Retinal pigment epithelial cell (primary cell): ENCODE results near the gene CMIP.
"Not testable (repeated sequence)": the region's sequence is repeated elsewhere in the genome, so short reads cannot be mapped to it uniquely, and the experiment has no call there.

Experiments used
- DNase-seq: peaks from one replicate; pipeline ENCODE4 v3.0.0-alpha.2; 2010; ENCODE audit warnings: low read depth
- H3K4me3 ChIP-seq: 2 replicates; pipeline ENCODE4 v1.5.1; 2011; ENCODE audit warnings: mild to moderate bottlenecking, low read length, control low read depth, moderate library complexity
- TF ChIP-seq, protein P1 (sequence below): conservative IDR thresholded peaks from 2 replicates; pipeline ENCODE4 v1.5.1; 2011; ENCODE audit warnings: low read depth, low read length, control low read depth, inconsistent platforms

Gene CMIP

GRCh38 chr16:81413245-81413990 lies 31.2 kb upstream of the CMIP start:
- DNase-seq, result no peak
- no peak overlapping the region for H3K4me3 ChIP-seq
- TF ChIP-seq, protein P1, sequence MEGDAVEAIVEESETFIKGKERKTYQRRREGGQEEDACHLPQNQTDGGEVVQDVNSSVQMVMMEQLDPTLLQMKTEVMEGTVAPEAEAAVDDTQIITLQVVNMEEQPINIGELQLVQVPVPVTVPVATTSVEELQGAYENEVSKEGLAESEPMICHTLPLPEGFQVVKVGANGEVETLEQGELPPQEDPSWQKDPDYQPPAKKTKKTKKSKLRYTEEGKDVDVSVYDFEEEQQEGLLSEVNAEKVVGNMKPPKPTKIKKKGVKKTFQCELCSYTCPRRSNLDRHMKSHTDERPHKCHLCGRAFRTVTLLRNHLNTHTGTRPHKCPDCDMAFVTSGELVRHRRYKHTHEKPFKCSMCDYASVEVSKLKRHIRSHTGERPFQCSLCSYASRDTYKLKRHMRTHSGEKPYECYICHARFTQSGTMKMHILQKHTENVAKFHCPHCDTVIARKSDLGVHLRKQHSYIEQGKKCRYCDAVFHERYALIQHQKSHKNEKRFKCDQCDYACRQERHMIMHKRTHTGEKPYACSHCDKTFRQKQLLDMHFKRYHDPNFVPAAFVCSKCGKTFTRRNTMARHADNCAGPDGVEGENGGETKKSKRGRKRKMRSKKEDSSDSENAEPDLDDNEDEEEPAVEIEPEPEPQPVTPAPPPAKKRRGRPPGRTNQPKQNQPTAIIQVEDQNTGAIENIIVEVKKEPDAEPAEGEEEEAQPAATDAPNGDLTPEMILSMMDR, result no peak

DNA sequence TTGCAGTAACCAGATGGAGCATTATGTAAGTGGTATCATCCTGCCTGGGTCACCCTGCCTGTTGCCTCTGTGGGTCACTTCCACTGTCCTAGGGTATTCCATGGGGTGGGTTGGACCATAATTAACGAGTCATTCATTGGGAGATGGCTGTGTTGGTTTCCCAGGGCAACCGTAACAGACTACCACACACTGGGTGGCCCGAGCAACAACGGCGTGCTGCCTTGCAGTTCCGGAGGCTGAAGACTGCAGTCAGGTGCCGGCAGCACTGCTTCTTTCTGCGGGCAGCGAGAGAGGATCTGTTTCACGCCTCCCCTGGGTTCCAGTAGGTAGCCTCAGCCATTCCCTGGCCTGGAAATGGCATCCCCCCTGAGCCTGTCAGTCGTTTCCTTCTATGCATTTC lies 28.9 kb upstream of the CMIP start:
- no peak for DNase-seq
- H3K4me3 ChIP-seq, result no peak overlapping the region
- TF ChIP-seq, protein P1, result no peak

- no peak overlapping the region for H3K4me3 ChIP-seq
- no peak for DNase-seq
- TF ChIP-seq, protein P1, result no peak
Observed at GRCh38 chr16:81416749-81417148, 27.9 kb upstream of the CMIP start.

DNA sequence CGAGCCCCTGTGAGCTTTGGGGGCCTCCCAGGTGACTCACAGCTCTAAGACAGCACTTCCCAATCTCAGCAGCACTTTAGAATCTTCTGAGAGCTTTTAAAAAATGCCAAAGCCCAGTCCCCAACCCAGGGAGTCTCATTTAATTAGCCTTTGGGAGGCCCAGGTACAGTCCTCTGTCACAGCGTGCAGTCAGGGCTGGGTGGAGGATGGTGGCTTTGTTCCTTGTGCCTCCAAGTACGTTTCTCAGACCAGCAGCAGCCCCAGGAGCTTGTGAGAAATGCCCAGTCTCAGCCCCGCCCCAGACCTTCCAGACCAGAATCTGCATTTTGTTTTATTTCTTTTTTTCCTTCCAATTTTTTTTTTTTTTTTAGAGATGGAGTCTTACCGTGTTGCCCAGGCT lies 27.4 kb upstream of the CMIP start:
- no peak for DNase-seq
- TF ChIP-seq, protein P1, result no peak
- no peak overlapping the region for H3K4me3 ChIP-seq

DNA sequence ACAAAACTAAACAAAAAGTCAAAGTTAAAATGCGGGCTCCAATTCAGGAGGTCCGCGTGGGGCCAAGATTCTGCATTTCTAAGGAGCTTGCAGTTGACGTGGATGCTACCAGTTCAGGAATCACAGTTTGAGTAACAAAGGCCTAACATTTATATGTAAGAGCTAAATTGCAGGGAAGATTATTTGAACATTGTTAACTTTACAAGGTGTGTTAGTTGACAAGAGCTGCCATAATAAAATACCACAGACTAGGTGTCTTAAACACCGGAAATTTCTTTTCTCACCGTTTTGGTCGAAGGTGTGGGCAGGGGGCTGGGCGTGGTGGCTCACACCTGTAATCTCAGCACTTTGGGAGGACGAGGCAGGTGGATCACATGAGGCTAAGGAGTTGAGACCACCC lies 24.8 kb upstream of the CMIP start:
- H3K4me3 ChIP-seq, result no peak overlapping the region
- no peak for DNase-seq
- TF ChIP-seq, protein P1, result no peak

DNA sequence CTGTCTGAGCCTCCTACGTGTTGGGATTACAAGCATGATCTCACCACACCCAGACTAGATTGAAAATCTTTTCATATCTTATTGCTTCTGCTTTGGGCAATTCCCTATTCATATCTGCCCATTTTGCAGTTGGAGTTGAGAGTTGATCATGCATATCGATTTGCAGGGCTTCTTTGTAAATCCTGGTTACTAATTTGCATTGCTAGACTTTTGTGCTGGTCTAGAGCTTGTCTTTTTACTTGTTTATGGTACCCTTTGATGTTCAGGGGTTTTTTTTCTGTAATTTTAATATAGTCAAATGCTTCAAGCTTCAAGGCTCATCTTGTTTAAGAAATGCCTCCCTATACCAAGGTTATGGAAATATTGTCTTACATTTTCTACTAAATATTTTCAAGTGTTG lies 23.5 kb upstream of the CMIP start:
- TF ChIP-seq, protein P1, result no peak
- no peak overlapping the region for H3K4me3 ChIP-seq
- no peak for DNase-seq

- no peak for DNase-seq
- TF ChIP-seq, protein P1, result no peak
- no peak overlapping the region for H3K4me3 ChIP-seq
Observed at GRCh38 chr16:81421536-81421935, 23.1 kb upstream of the CMIP start.

DNA sequence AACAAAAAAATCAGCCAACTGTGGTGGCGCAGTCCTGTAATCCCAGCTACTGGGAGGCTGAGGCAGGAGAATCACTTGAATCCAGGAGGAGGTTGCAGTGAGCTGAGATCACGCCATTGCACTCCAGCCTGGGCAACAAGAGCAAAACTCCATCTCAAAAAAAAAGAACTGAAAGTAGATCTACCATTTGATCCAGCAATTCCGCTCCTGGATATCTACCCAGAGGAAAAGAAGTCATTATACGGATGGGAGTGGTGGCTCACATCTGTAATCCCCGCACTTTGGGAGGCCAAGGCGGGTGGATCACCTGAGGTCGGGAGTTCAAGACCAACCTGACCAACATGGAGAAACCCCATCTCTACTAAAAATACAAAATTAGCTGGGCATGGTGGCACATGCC lies 22.5 kb upstream of the CMIP start:
- not testable (repeated sequence) for H3K4me3 ChIP-seq, DNase-seq
